HepG2 (cell line): ENCODE measurements around the gene CHKA. TPM values are rescaled to one million over a fixed set of nuclear protein-coding genes. Genes with fewer than 3 reads are reported as not detected.
A peak's percentile ranks its signal among the peaks of the same experiment; 100 is the strongest.

Experiments used
- AFF4 ChIP-seq: sonication (generic); formaldehyde crosslinking; IDR thresholded peaks from 2 replicates; pipeline ENCODE4 v1.4.0; 2020; ENCODE audit warnings: missing genetic modification reagents
- CREM ChIP-seq, 2 experiments: sonication (generic) in 1 of 2; formaldehyde crosslinking in 1 of 2; IDR thresholded peaks; 2 replicates each; pipeline versions ENCODE4 v1.4.0 to v1.6.1; 2016 to 2020; ENCODE audit warnings: antibody characterized with exemption in 1 of 2, mild to moderate bottlenecking in 1 of 2, missing genetic modification reagents in 1 of 2
- HMGXB4 ChIP-seq, 2 experiments: sonication (generic) in 1 of 2; formaldehyde crosslinking in 1 of 2; IDR thresholded peaks; 2 replicates each; pipeline versions ENCODE4 v1.4.0 to v1.6.1; 2018 to 2020; ENCODE audit warnings: missing genetic modification reagents in 2 of 2, borderline replicate concordance in 1 of 2, low read depth in 1 of 2, mild to moderate bottlenecking in 1 of 2, missing biosample characterization in 1 of 2
- IRF9 ChIP-seq: sonication (generic); formaldehyde crosslinking; IDR thresholded peaks from 2 replicates; pipeline ENCODE4 v1.8.0; 2022; ENCODE audit warnings: missing genetic modification reagents, mild to moderate bottlenecking, borderline replicate concordance
- KDM5B ChIP-seq: sonication (generic); formaldehyde crosslinking; IDR thresholded peaks from 2 replicates; pipeline ENCODE4 v1.4.0; 2020; ENCODE audit warnings: missing genetic modification reagents, mild to moderate bottlenecking, borderline replicate concordance
- NFE2L1 ChIP-seq: sonication (generic); formaldehyde crosslinking; IDR thresholded peaks from 2 replicates; pipeline ENCODE4 v1.4.0; 2020; ENCODE audit warnings: missing genetic modification reagents, mild to moderate bottlenecking, borderline replicate concordance
- NFIB ChIP-seq: sonication (generic); formaldehyde crosslinking; IDR thresholded peaks from 2 replicates; pipeline ENCODE4 v1.9.0; 2021; ENCODE audit warnings: missing genetic modification reagents, mild to moderate bottlenecking, borderline replicate concordance
- PAX8 ChIP-seq: sonication (generic); formaldehyde crosslinking; IDR thresholded peaks from 2 replicates; pipeline ENCODE4 v1.8.0; 2022; ENCODE audit warnings: mild to moderate bottlenecking, missing genetic modification reagents, borderline replicate concordance
- SMAD1 ChIP-seq: sonication (generic); formaldehyde crosslinking; IDR thresholded peaks from 2 replicates; pipeline ENCODE4 v1.4.0; 2020; ENCODE audit warnings: missing genetic modification reagents, low read depth, mild to moderate bottlenecking, borderline replicate concordance
- ZBTB3 ChIP-seq: sonication (generic); formaldehyde crosslinking; IDR thresholded peaks from 2 replicates; pipeline ENCODE4 v1.4.0; 2020; ENCODE audit warnings: low read depth, mild to moderate bottlenecking, moderate library complexity, missing genetic modification reagents, borderline replicate concordance
- ZNF20 ChIP-seq: sonication (generic); formaldehyde crosslinking; IDR thresholded peaks from 2 replicates; pipeline ENCODE4 v1.4.0; 2020; ENCODE audit warnings: mild to moderate bottlenecking, moderate library complexity, missing genetic modification reagents
- ZNF230 ChIP-seq: sonication (generic); formaldehyde crosslinking; IDR thresholded peaks from 2 replicates; pipeline ENCODE4 v1.4.0; 2020; ENCODE audit warnings: mild to moderate bottlenecking, missing genetic modification reagents
- ZNF331 ChIP-seq: sonication (generic); formaldehyde crosslinking; IDR thresholded peaks from 2 replicates; pipeline ENCODE4 v1.4.0; 2020; ENCODE audit warnings: missing genetic modification reagents
- ZNF569 ChIP-seq: sonication (generic); formaldehyde crosslinking; IDR thresholded peaks from 2 replicates; pipeline ENCODE4 v1.5.0; 2020; ENCODE audit warnings: mild to moderate bottlenecking, missing genetic modification reagents, moderate library complexity, borderline replicate concordance
- ZNF616 ChIP-seq: sonication (generic); formaldehyde crosslinking; IDR thresholded peaks from 2 replicates; pipeline ENCODE4 v1.5.0; 2020; ENCODE audit warnings: low read depth, mild to moderate bottlenecking, missing genetic modification reagents
- ZNF713 ChIP-seq: sonication (generic); formaldehyde crosslinking; IDR thresholded peaks from 2 replicates; pipeline ENCODE4 v1.4.0; 2020; ENCODE audit warnings: mild to moderate bottlenecking, missing genetic modification reagents
- ZNF784 ChIP-seq: sonication (generic); formaldehyde crosslinking; IDR thresholded peaks from 2 replicates; pipeline ENCODE4 v1.5.1; 2020; ENCODE audit warnings: missing genetic modification reagents, mild to moderate bottlenecking, borderline replicate concordance
- ZSCAN5A ChIP-seq: sonication (generic); formaldehyde crosslinking; IDR thresholded peaks from 2 replicates; pipeline ENCODE4 v1.8.0; 2022; ENCODE audit warnings: mild to moderate bottlenecking, missing genetic modification reagents, borderline replicate concordance
- polyA plus RNA-seq, 8 experiments: library from polyadenylated mRNA; depleted of rRNA in 3 of 8; stranded (reverse) in 7 of 8; unstranded in 1 of 8; fragments of >200 nt; fragmentation: Illumina TruSeq in 4 of 8; extraction: Trizol in 4 of 8; gene quantifications; 2 replicates each; pipeline versions ENCODE4 v1.2.1 to v1.2.3, GENCODE V29; 2011 to 2016; ENCODE audit warnings: low read depth in 4 of 8, missing spikeins in 1 of 8, mixed read lengths in 1 of 8; ENCODE audit not compliant: insufficient read depth in 1 of 8
- total RNA-seq, 5 experiments: library from RNA; depleted of rRNA; stranded (reverse); fragments of >200 nt; fragmentation: Illumina TruSeq; extraction: Trizol; gene quantifications; 2 replicates each; pipeline ENCODE4 v1.2.3, GENCODE V29; 2016; ENCODE audit warnings: low read depth in 1 of 5

CHKA gene
- total and polyA plus RNA-seq, 2 of the 13 experiments (the other 11 are each of a cell fraction or from before 2014, with no cell fraction given) = 71.6 to 92.7 TPM

- TF ChIP-seq ZNF20 (CRISPR knock-in tag) (no peak), KDM5B (no peak), ZNF331 (CRISPR knock-in tag) (peak; percentile 48; the same call in 1 of the 2 replicates), ZNF569 (no peak), ZNF230 (CRISPR knock-in tag) (no peak), NFIB (no peak), ZBTB3 (no peak), PAX8 (CRISPR knock-in tag) (no peak), CREM (IDR thresholded peaks at IDR 0.05) (0 out of 2 replicates have a peak, but pooled peaks have one; percentile 32), CREM (CRISPR knock-in tag; IDR thresholded peaks at IDR 0.05) (no peak), ZSCAN5A (no peak), ZNF616 (CRISPR knock-in tag) (no peak), SMAD1 (no peak), ZNF784 (CRISPR knock-in tag) (no peak), AFF4 (CRISPR knock-in tag) (no peak), NFE2L1 (no peak), HMGXB4 (CRISPR knock-in tag; IDR thresholded peaks at IDR 0.05; ENCODE audit: borderline replicate concordance in 1 of 2, low read depth in 1 of 2) (no peak), IRF9 (no peak), ZNF713 (CRISPR knock-in tag) (no peak)
These were observed 16.6 kb upstream of the CHKA start (continued) for GRCh38 chr11:68137833-68138232.
